PC-3 (cell line): Measurements from ENCODE around the gene SLC25A31. TPM values are rescaled to one million over a fixed set of nuclear protein-coding genes. Genes with fewer than 3 reads are reported as not detected.

ENCODE experiments used
- ATAC-seq: fragments of 200-7000 bp; cut with Tn5 transposase; 2 replicates; pipeline ENCODE4 v1.9.1; 2020; ENCODE audit warnings: mild to moderate bottlenecking, moderate library complexity
- BruUV-seq: library from RNA; stranded (reverse); fragments of 400-500 nt; replicated peaks from 2 replicates; lab custom pipeline; 2021; lab: Mats Ljungman, UMichigan
- CTCF ChIA-PET: fragments of 300-600 bp; sonication (Branson Sonifier 250); formaldehyde crosslinking; loops from one replicate; lab custom pipeline; 2022; ENCODE audit warnings: antibody characterized with exemption; lab: Charles Lee
- POLR2A ChIA-PET: fragments of 300-600 bp; sonication (Branson Sonifier 250); formaldehyde crosslinking; loops from one replicate; lab custom pipeline; 2022; ENCODE audit warnings: antibody characterized with exemption; ENCODE audit not compliant: unreplicated experiment; lab: Charles Lee
- DNase-seq: peaks from one replicate; pipeline ENCODE4 v3.0.0-alpha.2; 2015
- H2AFZ ChIP-seq: fragments of 300-600 bp; sonication (generic); 2 replicates; pipeline ENCODE4 v1.6.0; 2016; ENCODE audit warnings: antibody characterized with exemption, low read length
- H3F3A ChIP-seq: fragments of 300-600 bp; sonication (generic); one replicate; pipeline ENCODE4 v1.6.0; 2017; ENCODE audit warnings: antibody characterized with exemption, low read length, control low read depth, mild to moderate bottlenecking; ENCODE audit not compliant: unreplicated experiment
- H3K27ac ChIP-seq: fragments of 300-600 bp; sonication (generic); 2 replicates; pipeline ENCODE4 v1.5.1; 2016; ENCODE audit warnings: mild to moderate bottlenecking, low read length
- H3K27me3 ChIP-seq: fragments of 300-600 bp; sonication (generic); 2 replicates; pipeline ENCODE4 v1.6.1; 2016; ENCODE audit warnings: low read length, mixed read lengths
- H3K36me3 ChIP-seq: fragments of 300-600 bp; sonication (generic); 2 replicates; pipeline ENCODE4 v1.6.1; 2016; ENCODE audit warnings: low read depth, mixed run types, low read length, mixed read lengths
- H3K4me1 ChIP-seq: fragments of 300-600 bp; sonication (generic); 2 replicates; pipeline ENCODE4 v1.5.1; 2016; ENCODE audit warnings: low read length; ENCODE audit not compliant: insufficient read depth
- H3K4me2 ChIP-seq: fragments of 300-600 bp; sonication (generic); 2 replicates; pipeline ENCODE4 v1.6.0; 2016; ENCODE audit warnings: low read length
- H3K4me3 ChIP-seq: fragments of 300-600 bp; sonication (generic); 2 replicates; pipeline ENCODE4 v1.5.1; 2016; ENCODE audit warnings: mild to moderate bottlenecking, low read length, mixed read lengths
- H3K79me2 ChIP-seq: fragments of 300-600 bp; sonication (generic); 2 replicates; pipeline ENCODE4 v1.6.1; 2017; ENCODE audit warnings: low read length, mixed read lengths
- H3K9ac ChIP-seq: fragments of 300-600 bp; sonication (generic); 2 replicates; pipeline ENCODE4 v1.6.0; 2016; ENCODE audit warnings: mild to moderate bottlenecking, low read length
- H3K9me2 ChIP-seq: fragments of 300-600 bp; sonication (generic); replicated peaks from 2 replicates; pipeline ENCODE4 v1.6.1; 2016; ENCODE audit warnings: mixed run types, low read length, mixed read lengths
- H3K9me3 ChIP-seq: fragments of 300-600 bp; sonication (generic); 2 replicates; pipeline ENCODE4 v1.6.1; 2016; ENCODE audit warnings: low read length, mixed read lengths
- H4K20me1 ChIP-seq: fragments of 300-600 bp; sonication (generic); 2 replicates; pipeline ENCODE4 v1.6.1; 2016; ENCODE audit warnings: low read length, mixed read lengths
- EZH2 ChIP-seq: fragments of 300-600 bp; sonication (generic); IDR thresholded peaks from one replicate; pipeline ENCODE4 v1.6.1; 2017; ENCODE audit warnings: antibody characterized with exemption, mild to moderate bottlenecking, low read length; ENCODE audit not compliant: unreplicated experiment
- EZH2phosphoT487 ChIP-seq: fragments of 300-600 bp; sonication (generic); IDR thresholded peaks from 2 replicates; pipeline ENCODE4 v1.6.1; 2018; ENCODE audit warnings: mild to moderate bottlenecking, antibody characterized with exemption, low read length, borderline replicate concordance
- intact Hi-C: fragments of 100-400 bp; cut with micrococcal nuclease; formaldehyde crosslinking; loops from 2 replicates; pipeline ENCODE4 v1.9.0; 2023
- total RNA-seq: library from RNA; depleted of rRNA; stranded (reverse); fragments of >200 nt; gene quantifications from 2 replicates; pipeline ENCODE4 v1.2.3, GENCODE V29; 2014
- TF ChIP-seq, protein P1 (sequence below): fragments of 300-600 bp; sonication (generic); conservative IDR thresholded peaks from 2 replicates; pipeline ENCODE4 v1.5.1; 2017; ENCODE audit warnings: antibody characterized with exemption, low read depth, mild to moderate bottlenecking, low read length

Gene SLC25A31
- total RNA-seq, 1 experiment from 2014 or later: not detected

DNA sequence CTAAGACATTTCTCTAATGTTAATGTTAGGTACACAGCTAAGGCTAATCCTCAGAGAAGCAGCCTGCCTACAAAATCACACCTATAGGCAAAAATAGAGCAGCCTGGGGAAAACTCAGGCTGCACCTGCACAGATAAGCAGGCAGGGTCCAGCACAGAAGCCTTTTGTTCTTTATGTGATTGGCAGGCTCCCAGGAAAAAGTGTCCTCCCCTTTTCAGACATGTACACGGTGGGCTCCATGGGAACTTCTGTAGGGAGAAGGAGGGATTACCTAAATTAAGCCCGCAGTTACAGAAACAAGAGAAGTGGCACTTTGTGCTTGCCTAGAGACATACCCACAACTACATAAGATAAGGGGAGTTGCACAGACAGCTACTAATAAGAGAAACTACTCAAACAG lies 47.9 kb downstream of the SLC25A31 start:
- H3K9ac ChIP-seq: no peak overlapping the region
- H3K79me2 ChIP-seq: peaks cover 8% of the 10 kb centered on the region
- DNase-seq (no peak), ATAC-seq (no peak)
- no peaks in the 10 kb centered on the region for H3K9me3 ChIP-seq
- H3K4me1 ChIP-seq: no peaks in the 10 kb centered on the region
- H3K4me3 ChIP-seq: no peak overlapping the region
- H3K27ac ChIP-seq: no peak overlapping the region
- BruUV-seq: no TSS peak
- H3K9me2 ChIP-seq: no peaks in the 10 kb centered on the region
- H3F3A ChIP-seq: no peaks in the 10 kb centered on the region
- H2AFZ ChIP-seq: no peak overlapping the region
- TF ChIP-seq EZH2 (no peak), EZH2phosphoT487 (no peak)
- TF ChIP-seq, protein P1, sequence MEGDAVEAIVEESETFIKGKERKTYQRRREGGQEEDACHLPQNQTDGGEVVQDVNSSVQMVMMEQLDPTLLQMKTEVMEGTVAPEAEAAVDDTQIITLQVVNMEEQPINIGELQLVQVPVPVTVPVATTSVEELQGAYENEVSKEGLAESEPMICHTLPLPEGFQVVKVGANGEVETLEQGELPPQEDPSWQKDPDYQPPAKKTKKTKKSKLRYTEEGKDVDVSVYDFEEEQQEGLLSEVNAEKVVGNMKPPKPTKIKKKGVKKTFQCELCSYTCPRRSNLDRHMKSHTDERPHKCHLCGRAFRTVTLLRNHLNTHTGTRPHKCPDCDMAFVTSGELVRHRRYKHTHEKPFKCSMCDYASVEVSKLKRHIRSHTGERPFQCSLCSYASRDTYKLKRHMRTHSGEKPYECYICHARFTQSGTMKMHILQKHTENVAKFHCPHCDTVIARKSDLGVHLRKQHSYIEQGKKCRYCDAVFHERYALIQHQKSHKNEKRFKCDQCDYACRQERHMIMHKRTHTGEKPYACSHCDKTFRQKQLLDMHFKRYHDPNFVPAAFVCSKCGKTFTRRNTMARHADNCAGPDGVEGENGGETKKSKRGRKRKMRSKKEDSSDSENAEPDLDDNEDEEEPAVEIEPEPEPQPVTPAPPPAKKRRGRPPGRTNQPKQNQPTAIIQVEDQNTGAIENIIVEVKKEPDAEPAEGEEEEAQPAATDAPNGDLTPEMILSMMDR: no peak
- no peaks in the 10 kb centered on the region for H3K27me3 ChIP-seq
- CTCF ChIA-PET: no interaction called here
- POLR2A ChIA-PET: no interaction called here
- intact Hi-C loops: no loop called here
- no peaks in the 10 kb centered on the region for H3K36me3 ChIP-seq
- H4K20me1 ChIP-seq: no peaks in the 10 kb centered on the region
- H3K4me2 ChIP-seq: no peak overlapping the region

DNA sequence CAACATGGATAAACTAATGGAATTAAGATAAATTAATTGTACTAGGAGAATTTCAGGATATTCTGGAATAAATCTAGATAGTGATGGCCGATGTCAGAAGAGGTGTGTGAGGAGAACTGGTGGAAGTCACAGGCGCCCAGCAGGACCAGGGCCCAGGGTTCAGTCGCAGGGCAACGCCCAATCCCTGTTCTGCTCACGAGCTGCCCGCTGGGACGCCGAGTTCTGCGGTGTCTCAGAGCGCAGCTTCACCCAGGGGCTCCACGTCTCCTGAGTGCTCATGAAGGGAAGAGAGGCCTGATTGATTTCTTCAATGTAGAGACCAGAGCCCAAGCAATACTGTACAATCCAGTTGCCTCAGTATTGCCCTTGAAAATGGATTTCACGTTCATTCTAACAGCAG lies 50.4 kb downstream of the SLC25A31 start:
- no peak for ATAC-seq
- BruUV-seq: no TSS peak

More for the DNA sequence above, 50.4 kb downstream of the SLC25A31 start:
- DNase-seq: no peak
- Histone ChIP-seq H3K27ac (no peak overlapping the region), H3K36me3 (no peaks in the 10 kb centered on the region), H3K79me2 (peaks cover 29% of the 10 kb centered on the region), H2AFZ (no peak overlapping the region), H3K9me2 (no peaks in the 10 kb centered on the region), H3K4me2 (no peak overlapping the region), H3K4me3 (no peak overlapping the region), H3F3A (no peaks in the 10 kb centered on the region), H3K27me3 (no peaks in the 10 kb centered on the region), H4K20me1 (no peaks in the 10 kb centered on the region), H3K4me1 (0 out of 2 replicates have a peak, but pooled peaks cover 7% of the 10 kb centered on the region), H3K9ac (no peak overlapping the region), H3K9me3 (no peaks in the 10 kb centered on the region)
- TF ChIP-seq EZH2 (no peak), EZH2phosphoT487 (no peak)
- TF ChIP-seq, protein P1: no peak
- POLR2A ChIA-PET: no interaction called here
- intact Hi-C loops: loop anchor here (5.0 kb wide), 1 partner anchor 102 kb away; the partner anchor contains the start of gene PLK4
- CTCF ChIA-PET: no interaction called here
